Smooth muscle cell (in vitro differentiated cells): ENCODE data around the gene ZNF281. TPM values are rescaled to one million over a fixed set of nuclear protein-coding genes. Genes with fewer than 3 reads are reported as not detected.
"Not testable (repeated sequence)": the region's sequence is repeated elsewhere in the genome, so short reads cannot be mapped to it uniquely, and the experiment has no call there.

Experiments
- DNase-seq: peaks from one replicate; lab custom pipeline; 2025; ENCODE audit not compliant: unreplicated experiment; lab: John Stamatoyannopoulos, UW
- H2AFZ ChIP-seq: fragments of 200-600 bp; sonication (generic); 2 replicates; pipeline ENCODE4 v1.6.0; 2016; ENCODE audit warnings: antibody characterized with exemption, low read depth, mild to moderate bottlenecking
- H3F3A ChIP-seq: fragments of 200-600 bp; sonication (generic); 2 replicates; pipeline ENCODE4 v1.6.0; 2017; ENCODE audit warnings: antibody characterized with exemption, low read depth
- H3K27ac ChIP-seq: fragments of 200-600 bp; sonication (generic); 2 replicates; pipeline ENCODE4 v1.5.1; 2016; ENCODE audit warnings: low read depth, mild to moderate bottlenecking
- H3K27me3 ChIP-seq: fragments of 200-600 bp; sonication (generic); 2 replicates; pipeline ENCODE4 v1.6.1; 2016; ENCODE audit warnings: low read depth, mild to moderate bottlenecking
- H3K36me3 ChIP-seq: fragments of 200-600 bp; sonication (generic); 2 replicates; pipeline ENCODE4 v1.5.1; 2016; ENCODE audit warnings: low read depth
- H3K4me1 ChIP-seq: fragments of 200-600 bp; sonication (generic); 2 replicates; pipeline ENCODE4 v1.5.1; 2016; ENCODE audit warnings: low read depth
- H3K4me2 ChIP-seq: fragments of 200-600 bp; sonication (generic); 2 replicates; pipeline ENCODE4 v1.6.0; 2016; ENCODE audit warnings: mild to moderate bottlenecking
- H3K4me3 ChIP-seq: fragments of 200-600 bp; sonication (generic); 2 replicates; pipeline ENCODE4 v1.5.1; 2016; ENCODE audit warnings: mild to moderate bottlenecking
- H3K79me2 ChIP-seq: fragments of 200-600 bp; sonication (generic); 2 replicates; pipeline ENCODE4 v1.6.0; 2016; ENCODE audit warnings: low read depth, mild to moderate bottlenecking
- H3K9ac ChIP-seq: fragments of 200-600 bp; sonication (generic); 2 replicates; pipeline ENCODE4 v1.6.0; 2016; ENCODE audit warnings: low read depth
- H3K9me3 ChIP-seq: fragments of 200-600 bp; sonication (generic); replicated peaks from 2 replicates; pipeline ENCODE4 v1.5.1; 2016; ENCODE audit warnings: low read depth
- H4K20me1 ChIP-seq: fragments of 200-600 bp; sonication (generic); 2 replicates; pipeline ENCODE4 v1.6.0; 2016; ENCODE audit warnings: low read depth
- CTCF ChIP-seq: fragments of 200-600 bp; sonication (generic); IDR thresholded peaks from 2 replicates; pipeline ENCODE4 v1.5.1; 2017; ENCODE audit warnings: borderline replicate concordance, mild to moderate bottlenecking, antibody characterized with exemption; ENCODE audit not compliant: insufficient read depth, poor library complexity, severe bottlenecking
- WGBS: methylation state at CpG from one replicate; pipeline ENCODE4 v1.1.7; 2016; ENCODE audit warnings: low lambda C conversion rate; 5-methylcytosine and 5-hydroxymethylcytosine counted together
- polyA plus RNA-seq: library from polyadenylated mRNA; unstranded; fragments of >200 nt; fragmentation: Nextera tagmentation; extraction: Ambion mirVana; gene quantifications from 2 replicates; pipeline ENCODE4 v1.2.1, GENCODE V29; 2016
- total RNA-seq: library from RNA; depleted of rRNA; stranded (reverse); fragments of >200 nt; gene quantifications from 2 replicates; pipeline ENCODE4 v1.2.3, GENCODE V29; 2014

The ZNF281 gene
- total and polyA plus RNA-seq, 2 experiments from 2014 or later, result 34.4 to 59.4 TPM

DNA sequence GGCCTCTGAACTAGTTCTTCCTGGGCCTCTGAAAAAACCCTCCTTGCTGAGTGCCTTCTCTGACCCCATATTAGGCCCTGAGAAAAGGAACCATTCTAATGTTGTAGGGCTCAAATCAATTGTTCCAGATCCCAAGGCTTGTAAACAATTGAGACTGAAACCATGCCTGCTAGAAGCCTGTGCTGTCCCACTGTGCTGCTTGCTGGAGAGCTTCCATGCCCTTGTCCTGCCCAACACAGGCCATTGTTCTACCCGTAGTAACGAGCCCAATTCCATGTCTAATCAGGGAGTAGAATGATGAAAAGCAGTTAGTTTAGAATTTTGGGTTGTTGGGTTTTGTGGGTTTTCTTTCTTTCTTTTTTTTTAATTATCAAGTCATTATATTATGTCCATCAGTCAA lies 47.4 kb downstream of the ZNF281 start:
- Histone ChIP-seq H4K20me1 (no peaks in the 10 kb centered on the region), H3K4me3 (no peak overlapping the region), H3F3A (peaks cover 9% of the 10 kb centered on the region), H3K36me3 (no peaks in the 10 kb centered on the region), H2AFZ (no peak overlapping the region), H3K27me3 (no peaks in the 10 kb centered on the region), H3K9me3 (no peaks in the 10 kb centered on the region), H3K9ac (no peak overlapping the region), H3K4me1 (peaks cover 27% of the 10 kb centered on the region), H3K79me2 (no peaks in the 10 kb centered on the region), H3K27ac (no peak overlapping the region), H3K4me2 (no peak overlapping the region)
- TF ChIP-seq CTCF, result no peak
- no peak for DNase-seq
- WGBS, result 90% methylated on average over 2 of the region's 2 CpGs

DNA sequence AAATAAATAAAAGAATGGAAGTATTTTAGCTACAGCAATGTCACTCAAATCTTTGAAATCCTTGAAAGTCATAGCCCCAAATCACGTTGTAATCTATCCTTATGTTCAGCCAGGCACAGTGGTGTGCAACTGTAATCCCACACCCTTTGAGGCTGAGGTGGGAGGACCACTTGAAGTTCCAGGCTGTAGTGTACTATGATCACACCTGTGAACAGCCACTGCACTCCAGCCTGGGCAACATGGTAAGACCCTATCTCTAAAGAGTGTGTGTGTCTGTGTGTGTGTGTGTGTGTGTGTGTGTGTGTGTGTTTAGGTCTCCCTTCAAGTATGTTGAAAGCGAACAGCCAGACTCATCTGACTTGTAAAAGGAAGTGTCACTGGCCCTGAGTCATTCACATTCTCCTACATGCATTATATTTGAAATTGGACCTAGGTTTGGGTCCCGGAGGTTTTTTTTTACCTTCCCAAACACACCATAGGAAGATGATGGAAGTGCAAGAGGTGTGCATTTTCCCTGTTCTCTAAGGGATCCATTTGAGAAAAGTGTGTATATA lies 50.1 kb downstream of the ZNF281 start:
- Histone ChIP-seq H3K4me2 (peak overlapping the region; percentile 22), H3K79me2 (no peaks in the 10 kb centered on the region), H3K4me1 (peaks cover 24% of the 10 kb centered on the region), H3K9me3 (no peaks in the 10 kb centered on the region), H3F3A (peaks cover 9% of the 10 kb centered on the region), H4K20me1 (no peaks in the 10 kb centered on the region), H3K36me3 (no peaks in the 10 kb centered on the region), H3K27ac (no peak overlapping the region), H2AFZ (no peak overlapping the region), H3K9ac (no peak overlapping the region), H3K4me3 (no peak overlapping the region), H3K27me3 (no peaks in the 10 kb centered on the region)
- DNase-seq, result no peak
- WGBS, result 40% methylated on average over 3 of the region's 3 CpGs
- no peak for TF ChIP-seq CTCF

- H4K20me1 ChIP-seq, H3K27me3 ChIP-seq, H3K9me3 ChIP-seq, H3K36me3 ChIP-seq, H3K79me2 ChIP-seq, H3K27ac ChIP-seq, H3K9ac ChIP-seq, DNase-seq, H2AFZ ChIP-seq, H3K4me3 ChIP-seq, H3K4me2 ChIP-seq: not testable (repeated sequence)
- peaks cover 21% of the 10 kb centered on the region for H3K4me1 ChIP-seq
- 69% methylated on average over 6 of the region's 6 CpGs for WGBS
- H3F3A ChIP-seq, result peaks cover 20% of the 10 kb centered on the region
These were observed 51.9 kb downstream of the ZNF281 start for GRCh38 chr1:200357925-200358324.

DNA sequence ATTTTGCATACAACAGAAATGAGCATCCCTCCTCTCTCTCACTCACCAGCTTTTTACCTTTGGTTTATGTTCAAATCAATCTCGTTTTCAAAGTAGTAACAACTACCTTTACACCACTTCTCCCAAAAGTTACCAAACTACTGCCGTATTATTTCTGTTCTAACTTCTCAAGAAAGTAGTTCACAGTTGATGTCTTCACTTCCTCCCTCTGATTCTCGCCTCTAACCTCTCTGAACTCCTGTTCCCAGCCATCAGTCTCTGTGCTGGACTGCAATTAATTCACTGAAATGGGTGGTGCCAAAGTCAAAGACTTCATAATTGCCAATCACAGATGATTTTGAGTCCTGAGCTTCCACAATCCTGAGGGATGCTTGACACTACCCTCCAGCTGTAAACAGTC lies 54.0 kb downstream of the ZNF281 start:
- Histone ChIP-seq H3K27ac (no peak overlapping the region), H3K4me1 (peaks cover 14% of the 10 kb centered on the region), H3K79me2 (no peaks in the 10 kb centered on the region), H3K4me2 (no peak overlapping the region), H3K36me3 (no peaks in the 10 kb centered on the region), H4K20me1 (no peaks in the 10 kb centered on the region), H3K9ac (no peak overlapping the region), H2AFZ (no peak overlapping the region), H3K4me3 (no peak overlapping the region), H3K9me3 (no peaks in the 10 kb centered on the region), H3K27me3 (no peaks in the 10 kb centered on the region), H3F3A (peaks cover 26% of the 10 kb centered on the region)
- no peak for TF ChIP-seq CTCF
- DNase-seq, result no peak
- WGBS, result 96% methylated on average over 3 of the region's 3 CpGs

Other genes with a start within 250 kb of the ZNF281 start
- gene KIF14, start 210.7 kb upstream of the ZNF281 start, total RNA-seq, result 1.3 and 2.5 TPM in 2 replicates
- gene KIF14, start 210.7 kb upstream of the ZNF281 start, polyA plus RNA-seq, result 0.76 and 0.93 TPM in 2 replicates